GM23248 (cell line): Measurements from ENCODE around the gene THAP3.

Experiments used
- EZH2 ChIP-seq: fragments of 200-600 bp; sonication (generic); IDR thresholded peaks from 2 replicates; pipeline ENCODE4 v1.6.1; 2018; ENCODE audit warnings: antibody characterized with exemption, mild to moderate bottlenecking; ENCODE audit not compliant: insufficient read depth, poor library complexity, severe bottlenecking
- EZH2phosphoT487 ChIP-seq: fragments of 200-600 bp; sonication (generic); IDR thresholded peaks from 2 replicates; pipeline ENCODE4 v1.6.1; 2018; ENCODE audit warnings: antibody characterized with exemption, moderate library complexity, mild to moderate bottlenecking, low read depth; ENCODE audit not compliant: insufficient read depth

DNA sequence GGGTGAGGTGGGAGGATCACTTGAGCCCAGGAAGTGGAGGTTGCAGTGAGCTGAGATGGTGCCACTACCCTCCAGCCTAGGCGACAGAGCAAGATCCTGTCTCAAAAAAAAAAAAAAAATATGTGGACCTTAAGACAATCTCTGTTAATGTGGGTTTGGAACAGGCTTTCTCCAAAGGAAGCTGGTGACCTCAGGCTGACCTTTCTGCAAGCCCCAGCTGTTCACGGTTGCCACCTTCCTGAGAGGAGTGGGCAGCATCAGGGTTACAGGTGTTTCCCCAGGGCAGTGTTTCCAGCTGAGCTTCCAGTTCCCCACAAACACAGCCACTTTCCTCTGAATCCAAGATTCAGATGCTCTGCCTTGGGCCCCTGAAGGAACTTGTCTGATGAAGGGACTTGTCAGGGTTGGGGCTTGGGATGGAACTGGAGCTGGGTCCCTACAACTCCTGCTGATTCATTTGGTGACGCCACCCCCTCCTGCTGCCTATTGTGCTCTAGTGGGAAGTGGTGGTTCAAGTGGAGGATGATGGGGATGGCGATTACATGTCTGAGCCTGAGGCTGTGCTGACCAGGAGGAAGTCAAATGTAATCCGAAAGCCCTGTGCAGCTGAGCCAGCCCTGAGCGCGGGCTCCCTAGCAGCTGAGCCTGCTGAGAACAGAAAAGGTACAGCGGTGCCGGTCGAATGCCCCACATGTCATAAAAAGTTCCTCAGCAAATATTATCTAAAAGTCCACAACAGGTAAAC is 42.9 kb upstream of the THAP3 start:
- TF ChIP-seq EZH2 (no peak), EZH2phosphoT487 (no peak)
